GM19468 (cell line): Measurements from ENCODE around the gene ADAMTS7.
"Not testable (repeated sequence)": the region's sequence is repeated elsewhere in the genome, so short reads cannot be mapped to it uniquely, and the experiment has no call there.

Experiments
- ATAC-seq: cut with Tn5 transposase; IDR thresholded peaks from one replicate; pipeline ENCODE4 v1.9.1; 2021; ENCODE audit warnings: mild to moderate bottlenecking, moderate library complexity, moderate number of reproducible peaks; ENCODE audit not compliant: unreplicated experiment; ENCODE audit errors: extremely low read depth

Gene ADAMTS7

GRCh38 chr15:78836333-78836732 is 25.1 kb upstream of the ADAMTS7 start:
- no peak for ATAC-seq

GRCh38 chr15:78831229-78832207 is 20.3 kb upstream of the ADAMTS7 start:
- no peak for ATAC-seq

- no peak for ATAC-seq
Observed at GRCh38 chr15:78830514-78831228, 19.4 kb upstream of the ADAMTS7 start.

DNA sequence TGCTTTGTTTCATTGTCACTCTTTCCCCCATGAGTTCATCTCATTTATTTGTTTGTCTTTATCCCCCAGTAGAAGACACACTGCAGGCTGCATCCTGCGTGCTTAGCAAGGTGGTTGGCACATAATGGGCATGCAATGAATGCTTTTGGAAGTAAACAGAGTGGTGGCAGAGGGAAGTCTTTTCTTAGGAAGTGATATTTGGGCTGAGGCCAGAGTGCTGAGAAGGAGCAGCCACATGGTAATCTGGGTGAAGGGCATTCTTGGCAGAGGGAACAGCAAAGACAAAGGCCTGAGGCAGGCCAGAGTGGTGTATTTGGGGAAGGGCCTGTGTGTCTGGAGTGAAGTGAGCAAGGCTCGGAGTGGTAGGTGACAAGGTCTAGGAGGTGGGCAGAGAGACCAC is 17.7 kb upstream of the ADAMTS7 start:
- ATAC-seq = no peak

DNA sequence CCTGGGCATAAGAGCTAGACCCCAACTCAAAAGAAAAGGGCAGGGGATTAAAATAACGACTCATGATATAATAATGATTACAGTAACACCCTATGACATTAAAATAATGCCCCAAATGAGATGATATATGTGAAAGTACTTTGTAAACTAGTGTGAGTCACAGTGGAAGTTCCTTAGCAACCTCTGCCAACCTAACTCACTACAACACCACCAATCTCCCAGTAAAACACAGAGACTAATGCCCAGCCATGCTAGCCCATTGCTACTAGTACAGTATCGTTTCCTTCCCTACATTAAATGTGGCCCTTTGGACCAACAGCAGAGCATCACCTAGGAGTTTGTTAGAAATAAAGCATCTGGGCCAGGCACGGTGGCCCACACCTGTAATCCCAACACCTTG is 11.2 kb upstream of the ADAMTS7 start:
- ATAC-seq = no peak

DNA sequence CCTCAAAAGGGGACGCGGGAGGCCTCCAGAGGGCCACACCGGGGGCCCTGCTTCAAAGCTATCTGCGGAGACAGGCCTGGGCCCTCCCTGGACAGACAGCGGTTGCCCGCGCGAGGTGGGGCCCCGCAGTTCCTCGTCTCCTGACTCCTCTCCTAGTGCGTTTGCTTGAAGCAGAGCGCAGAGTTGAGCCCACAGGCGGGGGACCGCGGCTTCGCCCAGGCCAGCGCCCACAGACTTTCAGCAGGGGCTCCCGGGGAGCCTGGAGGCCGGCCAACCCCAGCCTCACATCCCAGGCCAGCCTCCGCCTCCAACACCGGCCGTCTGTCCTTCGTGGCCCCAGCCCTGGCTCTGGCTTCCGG is 540 bp upstream of the ADAMTS7 start:
- ATAC-seq = no peak

DNA sequence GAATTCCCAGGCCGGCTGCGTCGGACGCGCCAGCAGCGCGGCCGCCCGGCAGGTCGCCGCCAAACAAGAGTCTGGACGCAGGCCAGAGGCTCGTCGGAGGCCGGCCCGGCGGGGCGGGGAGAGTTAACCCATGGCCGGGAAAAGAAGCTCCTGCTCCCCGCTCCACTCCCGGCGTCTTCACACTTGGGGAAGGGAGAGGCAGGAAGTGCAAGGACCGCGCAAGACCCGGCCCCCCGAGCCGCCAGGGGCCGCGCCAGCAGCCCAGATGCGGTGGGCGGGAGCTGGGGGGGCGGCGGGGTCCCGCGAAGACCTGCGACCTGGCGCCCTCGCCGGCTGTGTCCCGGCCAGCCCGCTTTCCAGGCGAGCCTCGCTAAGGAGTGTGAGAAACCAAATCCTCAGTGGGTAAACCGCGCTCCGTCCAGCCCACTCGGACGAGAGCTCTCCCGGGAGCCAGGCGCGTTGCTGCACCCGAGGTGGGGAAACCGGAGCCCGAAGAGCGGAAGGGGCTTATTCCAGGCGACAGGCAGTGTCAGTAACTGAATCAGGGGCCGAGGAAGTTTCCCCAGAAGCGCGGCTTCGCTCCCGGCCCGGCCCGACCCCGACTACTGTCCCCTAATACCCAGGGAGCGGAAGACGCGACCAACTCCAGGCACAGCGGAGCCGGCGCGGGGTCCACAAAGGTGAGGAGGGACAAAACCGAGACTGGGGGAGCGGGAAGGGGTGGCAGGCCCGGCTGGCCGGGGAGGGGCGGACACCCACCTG is 721 bp downstream of the ADAMTS7 start:
- no peak for ATAC-seq

DNA sequence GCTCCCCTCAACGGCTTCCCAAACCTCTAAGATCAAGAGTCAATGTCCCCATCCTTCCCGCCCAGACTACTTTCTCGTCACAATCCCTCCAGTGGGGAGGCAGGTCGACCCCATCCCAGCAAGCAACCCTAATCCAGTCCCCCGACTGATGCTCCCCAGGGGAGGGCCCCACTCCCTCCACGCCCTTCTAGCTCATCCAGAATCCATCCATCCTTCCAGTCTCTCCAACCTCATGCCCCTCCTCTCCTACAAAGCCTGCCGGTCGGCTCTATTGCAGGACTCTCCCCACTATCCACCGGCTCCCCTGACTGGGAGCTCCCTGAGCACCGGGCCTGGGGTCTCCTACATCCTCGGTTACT is 1.3 kb downstream of the ADAMTS7 start:
- no peak for ATAC-seq

GRCh38 chr15:78808550-78808949 is 2.7 kb downstream of the ADAMTS7 start:
- no peak for ATAC-seq

DNA sequence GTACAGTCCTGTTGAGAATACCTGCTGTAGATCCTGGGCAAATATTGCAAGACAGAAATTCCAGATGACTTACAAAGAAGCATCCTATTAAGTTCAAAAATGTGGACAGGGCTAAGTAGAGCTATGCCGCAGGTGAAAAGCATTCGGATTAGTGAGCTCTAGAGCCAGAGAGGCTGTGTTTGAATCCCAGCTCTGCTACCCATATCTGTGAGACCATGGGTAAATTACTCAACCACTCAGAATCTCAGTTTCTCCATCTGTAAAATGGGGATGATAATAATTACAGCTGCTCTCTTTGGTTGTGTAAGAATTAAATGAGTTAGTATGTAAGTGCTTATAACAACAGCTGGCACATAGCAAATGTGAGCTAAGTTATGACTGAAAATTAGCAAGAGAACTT is 3.9 kb downstream of the ADAMTS7 start:
- ATAC-seq = no peak

DNA sequence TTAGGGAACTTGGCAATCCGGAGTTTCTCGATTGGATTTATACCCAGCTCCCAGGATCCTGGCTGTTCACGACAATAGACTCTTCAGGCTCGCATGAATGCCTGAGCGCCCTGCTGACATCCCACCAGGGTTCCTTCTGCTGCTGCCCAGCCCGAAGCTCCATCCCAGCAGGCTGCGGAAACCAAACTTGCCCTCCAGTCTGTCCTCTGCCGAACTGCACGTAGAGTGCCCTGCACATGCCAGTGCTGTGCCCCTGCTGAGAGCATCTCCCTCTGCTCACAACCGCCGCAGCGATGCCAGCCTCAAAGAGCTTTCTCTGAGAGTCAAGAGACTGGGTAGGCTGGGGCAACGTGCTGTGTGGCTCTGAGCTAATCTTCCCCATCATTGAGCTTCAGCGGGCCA is 6.9 kb downstream of the ADAMTS7 start:
- no peak for ATAC-seq

DNA sequence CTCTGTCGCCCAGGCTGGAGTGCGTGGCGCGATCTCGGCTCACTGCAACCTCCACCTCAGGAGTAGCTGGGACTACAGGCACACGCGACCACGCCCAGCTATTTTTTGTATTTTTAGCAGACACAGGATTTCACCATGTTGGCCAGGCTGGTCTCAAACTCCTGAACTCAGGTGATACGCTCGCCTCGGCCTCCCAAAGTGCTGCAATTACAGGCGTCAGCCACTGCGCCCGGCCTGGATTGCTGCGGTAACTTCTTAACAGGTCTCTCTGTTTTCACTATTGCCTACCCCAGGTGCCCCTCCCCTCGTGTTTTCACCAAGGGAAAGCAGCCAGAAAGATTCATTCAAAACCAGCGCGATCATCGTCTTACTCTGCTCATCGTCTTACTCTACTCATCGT is 10.5 kb downstream of the ADAMTS7 start:
- no peak for ATAC-seq

DNA sequence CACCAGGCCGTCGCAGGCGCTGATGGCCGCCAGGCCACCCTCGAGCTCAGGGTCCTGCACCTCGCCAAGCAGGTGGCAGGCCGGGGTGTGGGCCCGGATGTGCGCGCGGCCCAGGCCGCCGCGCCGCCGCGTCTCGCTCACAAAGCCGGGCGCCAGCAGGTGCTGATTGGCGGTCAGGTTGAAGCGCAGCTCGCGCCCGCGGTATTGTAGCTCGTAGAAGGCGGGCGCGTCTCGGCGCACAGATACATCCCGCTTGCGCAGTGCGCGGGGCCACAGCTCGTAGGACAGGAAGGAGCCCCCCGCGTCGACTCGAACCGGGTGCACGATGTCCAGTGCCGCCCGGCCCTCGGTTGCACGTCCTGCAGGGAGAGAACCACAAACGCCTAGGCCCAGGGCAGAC is 11.1 kb downstream of the ADAMTS7 start:
- ATAC-seq = no peak

- not testable (repeated sequence) for ATAC-seq
Observed at GRCh38 chr15:78799102-78799501, 12.2 kb downstream of the ADAMTS7 start.

- ATAC-seq = not testable (repeated sequence)
Observed at GRCh38 chr15:78798355-78798754, 12.9 kb downstream of the ADAMTS7 start.

DNA sequence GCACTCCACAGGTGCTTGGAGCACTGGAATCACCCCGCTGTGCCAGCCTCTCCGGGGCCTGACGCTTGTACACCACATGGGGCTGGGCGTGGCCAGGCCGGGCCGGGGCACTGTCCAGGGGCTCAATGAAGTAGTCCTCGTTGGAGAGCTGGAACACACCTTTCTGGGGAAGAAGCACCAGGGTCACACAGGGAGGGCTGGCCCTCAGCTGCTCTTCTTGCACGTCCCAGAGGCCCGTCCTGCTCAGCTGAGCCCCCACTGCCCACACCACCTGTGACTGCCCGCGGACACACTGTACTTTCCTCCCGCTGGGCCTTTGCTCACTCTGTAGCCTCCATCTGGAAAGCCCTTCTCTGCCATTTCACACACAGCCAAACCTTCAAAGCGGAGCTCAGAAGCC is 13.3 kb downstream of the ADAMTS7 start:
- no peak for ATAC-seq

- ATAC-seq = no peak
Observed at GRCh38 chr15:78796510-78796909, 14.8 kb downstream of the ADAMTS7 start.

DNA sequence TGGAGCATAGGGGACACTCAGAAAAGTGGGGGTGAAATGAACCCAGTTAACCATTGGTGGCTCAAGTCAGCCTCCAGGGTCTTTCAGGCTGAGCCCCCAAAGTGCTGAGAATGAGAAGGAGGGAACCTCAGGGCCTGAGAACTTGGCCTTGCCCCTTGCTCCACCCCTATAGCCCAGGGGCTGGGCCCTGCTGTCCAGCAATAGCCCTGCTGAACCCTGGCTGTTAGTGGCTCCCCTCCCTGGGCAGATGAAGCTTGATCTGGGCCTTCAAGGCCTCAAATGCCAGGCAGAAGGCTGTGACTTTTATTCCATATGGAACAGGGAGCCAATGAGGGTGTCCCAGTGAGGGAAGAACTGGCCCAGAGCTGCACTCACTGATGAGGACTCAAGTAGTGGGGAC is 16.2 kb downstream of the ADAMTS7 start:
- no peak for ATAC-seq

DNA sequence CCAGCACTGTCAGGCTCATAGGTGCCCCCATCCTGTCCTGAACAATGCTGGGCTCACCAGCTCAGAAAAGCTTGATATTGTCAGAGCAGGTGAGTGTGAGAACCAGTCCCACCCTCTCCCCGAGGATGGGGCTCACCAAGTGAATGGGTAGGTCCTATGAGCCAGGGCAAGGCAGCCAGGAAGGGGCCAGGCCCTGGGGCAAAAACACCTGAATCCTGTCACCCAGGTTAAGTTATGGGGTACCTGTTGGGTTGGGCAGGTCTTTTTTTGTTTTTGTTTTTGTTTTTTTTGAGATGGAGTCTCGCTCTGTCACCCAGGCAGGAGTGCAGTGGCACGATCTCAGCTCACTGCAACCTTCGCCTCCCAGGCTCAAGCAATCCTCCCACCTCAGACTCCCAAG is 16.8 kb downstream of the ADAMTS7 start:
- ATAC-seq = not testable (repeated sequence)

DNA sequence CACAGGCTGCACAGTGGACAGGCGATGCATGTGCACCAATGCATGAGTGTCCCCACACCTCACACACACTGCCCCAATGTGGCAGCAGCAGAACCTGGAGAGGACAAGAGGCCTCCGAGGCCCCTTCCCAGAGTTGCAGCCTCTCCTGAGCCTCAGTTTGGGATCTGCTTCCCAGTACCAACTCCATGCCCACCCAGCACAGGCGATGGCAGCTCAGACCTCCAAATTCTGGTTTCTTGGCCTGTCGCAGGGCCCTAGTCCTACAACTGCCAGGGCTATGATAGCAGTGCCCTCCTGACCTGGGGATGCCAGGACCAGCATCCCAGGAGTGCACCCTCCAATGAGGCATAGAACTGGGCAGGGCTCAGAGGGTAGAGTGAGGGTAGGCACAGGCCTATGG is 19.9 kb downstream of the ADAMTS7 start:
- no peak for ATAC-seq

DNA sequence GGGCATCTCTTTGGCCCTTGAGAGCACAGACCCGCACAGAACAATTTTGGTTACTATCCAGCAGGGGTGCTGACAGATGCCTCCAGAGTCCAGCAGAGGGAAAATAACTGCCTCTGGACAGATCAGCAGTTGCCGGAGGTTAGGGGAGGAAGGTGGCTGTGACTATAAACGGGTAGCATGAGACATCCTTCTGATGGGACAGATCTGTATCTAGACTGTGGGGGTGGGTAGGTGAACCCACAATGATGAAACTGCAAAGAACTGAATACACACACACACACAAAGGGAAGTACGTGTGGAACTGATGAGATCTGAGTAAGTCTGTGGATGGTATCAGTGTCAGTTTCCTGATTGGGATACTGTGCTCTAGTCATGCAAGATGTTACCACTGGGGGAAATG is 21.2 kb downstream of the ADAMTS7 start:
- ATAC-seq = no peak
